BLaER1 treated with 17β-estradiol and CSF1 and Interleukin-3, amounts not matched to agents 10 nM and 100 nM (cell line): ENCODE data around the gene TRAF3IP1.

Source experiments
- H3K27ac ChIP-seq, 11 experiments: shearing (Covaris generic); formaldehyde crosslinking; 2 replicates each; pipeline ENCODE4 v1.8.1; 2022
- H3K27me3 ChIP-seq, 11 experiments: shearing (Covaris generic); formaldehyde crosslinking; 2 replicates each; pipeline ENCODE4 v1.8.1; 2022
- H3K36me3 ChIP-seq, 11 experiments: shearing (Covaris generic); formaldehyde crosslinking; 2 replicates each; pipeline ENCODE4 v1.8.1; 2022
- H3K4me1 ChIP-seq, 10 experiments: shearing (Covaris generic); formaldehyde crosslinking; 2 replicates each; pipeline ENCODE4 v1.8.1; 2022
- H3K4me2 ChIP-seq, 11 experiments: shearing (Covaris generic); formaldehyde crosslinking; 2 replicates each; pipeline ENCODE4 v1.8.1; 2022
- H3K4me3 ChIP-seq, 10 experiments: shearing (Covaris generic); formaldehyde crosslinking; 2 replicates each; pipeline ENCODE4 v1.8.1; 2022
- H3K9ac ChIP-seq, 11 experiments: shearing (Covaris generic); formaldehyde crosslinking; 2 replicates each; pipeline ENCODE4 v1.8.1; 2022
- H3K9me3 ChIP-seq, 11 experiments: shearing (Covaris generic); formaldehyde crosslinking; replicated peaks in 1 of 11; 2 replicates each; pipeline ENCODE4 v1.8.1; 2022
- H4K20me1 ChIP-seq, 11 experiments: shearing (Covaris generic); formaldehyde crosslinking; 2 replicates each; pipeline ENCODE4 v1.8.1; 2022
- Cebpa-rat ChIP-seq, 11 experiments: shearing (Covaris generic); IDR thresholded peaks; 2 replicates each; pipeline ENCODE4 v1.8.1; 2022

Gene TRAF3IP1

GRCh38 chr2:238290091-238290509 lies 30.2 kb upstream of the TRAF3IP1 start:
- peak overlapping the region in 8 of 11 experiments; percentile 83 to 93 (median 90); a peak in 13 of 22 replicates for H3K9ac ChIP-seq
- peaks cover 38 to 59% (median 52%) of the 10 kb centered on the region in 10 experiments for H3K4me1 ChIP-seq
- peak overlapping the region in 6 of 10 experiments; percentile 87 to 97 (median 90); a peak in 6 of 20 replicates for H3K4me3 ChIP-seq
- H3K9me3 ChIP-seq: no peaks in the 10 kb centered on the region
- H3K27ac ChIP-seq: peak overlapping the region in 6 of 11 experiments; percentile 80 to 94 (median 90); a peak in 9 of 22 replicates
- peak overlapping the region; percentile 80 to 96 (median 90); a peak in 21 of 22 replicates for H3K4me2 ChIP-seq
- H4K20me1 ChIP-seq: peaks cover 0 to 33% (median 30%) of the 10 kb centered on the region in 11 experiments; a peak in 19 of 22 replicates
- no peaks in the 10 kb centered on the region; a peak in 1 of 22 replicates for H3K36me3 ChIP-seq
- H3K27me3 ChIP-seq: no peaks in the 10 kb centered on the region
- TF ChIP-seq Cebpa-rat (IDR thresholded peaks at IDR 0.05): no peak

DNA sequence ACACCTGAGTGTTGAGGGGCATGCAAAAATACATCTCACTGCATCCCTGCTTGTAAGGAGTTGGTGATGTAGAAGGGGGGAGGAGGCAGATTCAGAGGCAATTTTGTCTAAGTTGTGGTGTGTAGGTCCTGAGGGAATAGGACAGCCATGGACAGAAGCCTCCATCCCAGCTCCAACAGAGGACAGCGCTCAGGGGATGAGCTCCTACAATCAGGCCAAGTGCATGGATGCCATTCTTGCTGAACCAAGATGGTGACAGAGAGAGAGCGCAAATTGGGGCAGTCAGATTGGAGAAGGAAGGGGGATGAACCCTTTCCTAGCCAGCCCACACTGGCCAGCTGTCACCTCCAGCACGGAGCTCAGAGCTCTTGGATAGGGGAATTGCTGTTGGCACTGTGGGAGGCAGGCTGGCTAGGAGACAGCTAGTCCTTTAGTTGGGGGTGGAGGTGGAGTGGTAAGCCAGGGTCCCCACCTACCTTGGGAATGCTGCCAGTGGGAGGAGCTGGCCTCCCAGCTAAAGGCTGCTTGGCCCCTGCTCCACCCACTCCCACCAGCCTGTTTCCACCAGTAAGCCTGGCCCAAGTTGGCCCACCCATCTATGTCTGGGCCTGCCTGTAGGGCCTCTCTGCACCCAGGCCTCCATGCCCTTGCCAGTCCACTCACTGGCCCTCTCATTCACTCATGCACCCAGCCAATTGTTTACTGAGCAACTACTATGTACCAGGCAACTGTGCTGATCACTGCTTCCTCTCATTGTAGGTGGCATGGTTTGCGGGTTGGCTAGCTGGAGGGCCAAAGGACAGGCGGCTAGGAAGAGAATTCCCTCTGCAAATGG lies 29.4 kb upstream of the TRAF3IP1 start:
- H3K4me3 ChIP-seq: no peak overlapping the region
- H3K9ac ChIP-seq: no peak overlapping the region
- no peaks in the 10 kb centered on the region for H3K9me3 ChIP-seq
- peaks cover 31 to 50% (median 44%) of the 10 kb centered on the region in 10 experiments for H3K4me1 ChIP-seq
- H3K4me2 ChIP-seq: peak overlapping the region in 6 of 11 experiments; percentile 4 to 90 (median 88); a peak in 9 of 22 replicates
- H3K27ac ChIP-seq: no peak overlapping the region
- peaks cover 0 to 25% (median 22%) of the 10 kb centered on the region in 11 experiments; a peak in 19 of 22 replicates for H4K20me1 ChIP-seq
- H3K27me3 ChIP-seq: no peaks in the 10 kb centered on the region
- no peaks in the 10 kb centered on the region; a peak in 1 of 22 replicates for H3K36me3 ChIP-seq
- no peak for TF ChIP-seq Cebpa-rat (IDR thresholded peaks at IDR 0.05)

DNA sequence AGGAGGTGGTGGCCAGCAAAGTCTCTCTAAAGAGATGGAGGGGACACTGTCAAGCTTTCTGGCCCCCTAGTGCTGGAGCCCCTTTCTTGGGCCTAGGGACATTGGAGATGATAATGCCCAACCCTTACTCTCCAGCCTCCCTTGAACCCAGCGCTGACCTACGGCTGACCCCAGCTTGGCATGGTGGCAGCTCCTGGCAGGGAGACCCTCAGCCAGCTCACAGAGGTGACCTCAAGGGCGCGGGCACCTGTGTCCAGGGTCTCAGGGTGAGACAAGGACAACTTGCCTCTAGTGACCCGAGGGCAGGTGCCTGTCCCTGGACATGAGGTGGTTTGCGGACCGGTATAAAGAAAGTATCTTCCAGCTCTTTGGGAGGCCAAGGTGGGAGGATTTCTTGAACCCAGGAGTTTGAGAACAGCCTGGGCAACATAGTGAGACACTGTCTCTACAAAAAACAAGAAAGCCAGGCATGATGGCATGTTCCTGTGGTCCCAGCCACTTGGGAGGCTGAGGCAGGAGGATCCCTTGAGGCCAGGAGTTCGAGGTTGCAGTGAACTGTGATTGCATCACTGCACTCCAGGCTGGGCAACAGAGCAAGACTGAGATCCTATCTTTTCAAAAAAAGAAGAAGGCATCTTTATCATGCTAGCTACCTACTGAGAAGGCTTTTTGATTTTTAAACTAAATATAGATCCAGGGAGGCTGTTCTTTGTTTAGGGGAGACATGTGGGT lies 28.6 kb upstream of the TRAF3IP1 start:
- Histone ChIP-seq H4K20me1 (peaks cover 0 to 17% (median 15%) of the 10 kb centered on the region in 11 experiments; a peak in 19 of 22 replicates), H3K4me2 (peak overlapping the region in 6 of 11 experiments; percentile 2 to 41 (median 12); a peak in 6 of 22 replicates), H3K9ac (no peak overlapping the region), H3K27me3 (no peaks in the 10 kb centered on the region), H3K27ac (no peak overlapping the region), H3K4me1 (peaks cover 23 to 43% (median 36%) of the 10 kb centered on the region in 10 experiments), H3K9me3 (no peaks in the 10 kb centered on the region), H3K36me3 (no peaks in the 10 kb centered on the region), H3K4me3 (no peak overlapping the region)
- peak in 1 of 11 experiments; percentile 55; a peak in 1 of 22 replicates for TF ChIP-seq Cebpa-rat (IDR thresholded peaks at IDR 0.05)

DNA sequence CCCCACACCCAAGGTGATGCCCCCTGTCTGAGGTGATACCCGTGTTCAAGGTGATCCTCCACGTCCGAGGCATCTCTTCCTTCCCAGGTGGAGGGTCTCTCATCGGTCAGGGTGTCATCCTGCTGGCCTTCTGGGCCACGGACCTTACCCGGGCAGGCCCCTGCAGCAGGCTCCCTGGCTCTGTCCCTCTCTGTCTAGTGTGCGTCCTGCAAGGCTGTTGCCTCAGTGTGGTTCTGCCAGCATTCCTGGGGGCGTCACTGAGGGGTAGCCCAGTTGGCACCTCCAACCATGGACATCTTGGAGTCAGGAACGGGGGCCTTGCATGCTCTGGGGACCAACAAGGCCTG lies 26.3 kb upstream of the TRAF3IP1 start:
- peaks cover 11 to 31% (median 23%) of the 10 kb centered on the region in 10 experiments for H3K4me1 ChIP-seq
- no peaks in the 10 kb centered on the region for H3K27me3 ChIP-seq
- H3K9ac ChIP-seq: no peak overlapping the region
- H3K4me3 ChIP-seq: no peak overlapping the region
- no peak for TF ChIP-seq Cebpa-rat (IDR thresholded peaks at IDR 0.05)
- no peak overlapping the region for H3K27ac ChIP-seq
- H4K20me1 ChIP-seq: no peaks in the 10 kb centered on the region; a peak in 1 of 22 replicates
- H3K9me3 ChIP-seq: no peaks in the 10 kb centered on the region
- no peak overlapping the region for H3K4me2 ChIP-seq
- no peaks in the 10 kb centered on the region for H3K36me3 ChIP-seq

DNA sequence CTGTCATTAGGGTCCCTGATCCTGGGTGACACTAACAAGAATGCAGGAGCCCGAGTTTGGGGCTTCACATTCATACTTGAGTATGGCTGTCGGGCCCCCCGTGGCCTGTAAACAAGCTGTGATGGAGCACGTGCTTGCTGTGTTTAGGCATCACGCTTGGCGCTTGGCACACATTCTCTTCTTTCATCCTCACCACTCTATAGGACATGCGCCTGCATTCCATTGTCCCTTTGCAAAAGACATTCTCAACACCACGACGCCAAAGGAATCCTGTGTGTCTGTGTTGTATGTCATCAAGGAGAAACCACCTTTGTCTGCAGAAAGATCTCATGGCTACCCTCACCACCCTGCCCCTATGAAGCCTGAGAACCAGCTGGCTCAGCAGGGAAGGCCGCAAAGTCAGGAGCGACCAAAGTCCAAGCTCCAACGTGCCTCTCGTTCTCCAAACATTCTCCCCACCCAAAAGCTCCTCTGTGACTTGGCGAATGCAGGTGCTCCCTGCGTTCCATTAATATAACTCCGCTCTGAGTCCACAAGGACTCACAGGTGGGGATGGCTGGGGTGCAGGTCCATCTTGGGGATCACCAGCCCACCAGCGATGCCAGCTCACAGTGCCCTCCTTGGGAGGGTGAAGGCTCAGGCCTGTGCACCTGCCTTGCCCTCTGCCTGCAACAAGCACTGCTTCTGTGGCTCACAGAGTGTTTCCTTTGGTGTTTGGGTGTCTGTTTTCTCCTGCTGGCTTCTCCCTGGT lies 25.8 kb upstream of the TRAF3IP1 start:
- H3K4me2 ChIP-seq: no peak overlapping the region
- no peak overlapping the region for H3K4me3 ChIP-seq
- no peak overlapping the region for H3K9ac ChIP-seq
- no peak overlapping the region for H3K27ac ChIP-seq
- no peaks in the 10 kb centered on the region; a peak in 1 of 22 replicates for H4K20me1 ChIP-seq
- H3K9me3 ChIP-seq: no peaks in the 10 kb centered on the region
- no peaks in the 10 kb centered on the region for H3K27me3 ChIP-seq
- no peak for TF ChIP-seq Cebpa-rat (IDR thresholded peaks at IDR 0.05)
- H3K36me3 ChIP-seq: no peaks in the 10 kb centered on the region
- H3K4me1 ChIP-seq: peaks cover 7 to 26% (median 18%) of the 10 kb centered on the region in 10 experiments

DNA sequence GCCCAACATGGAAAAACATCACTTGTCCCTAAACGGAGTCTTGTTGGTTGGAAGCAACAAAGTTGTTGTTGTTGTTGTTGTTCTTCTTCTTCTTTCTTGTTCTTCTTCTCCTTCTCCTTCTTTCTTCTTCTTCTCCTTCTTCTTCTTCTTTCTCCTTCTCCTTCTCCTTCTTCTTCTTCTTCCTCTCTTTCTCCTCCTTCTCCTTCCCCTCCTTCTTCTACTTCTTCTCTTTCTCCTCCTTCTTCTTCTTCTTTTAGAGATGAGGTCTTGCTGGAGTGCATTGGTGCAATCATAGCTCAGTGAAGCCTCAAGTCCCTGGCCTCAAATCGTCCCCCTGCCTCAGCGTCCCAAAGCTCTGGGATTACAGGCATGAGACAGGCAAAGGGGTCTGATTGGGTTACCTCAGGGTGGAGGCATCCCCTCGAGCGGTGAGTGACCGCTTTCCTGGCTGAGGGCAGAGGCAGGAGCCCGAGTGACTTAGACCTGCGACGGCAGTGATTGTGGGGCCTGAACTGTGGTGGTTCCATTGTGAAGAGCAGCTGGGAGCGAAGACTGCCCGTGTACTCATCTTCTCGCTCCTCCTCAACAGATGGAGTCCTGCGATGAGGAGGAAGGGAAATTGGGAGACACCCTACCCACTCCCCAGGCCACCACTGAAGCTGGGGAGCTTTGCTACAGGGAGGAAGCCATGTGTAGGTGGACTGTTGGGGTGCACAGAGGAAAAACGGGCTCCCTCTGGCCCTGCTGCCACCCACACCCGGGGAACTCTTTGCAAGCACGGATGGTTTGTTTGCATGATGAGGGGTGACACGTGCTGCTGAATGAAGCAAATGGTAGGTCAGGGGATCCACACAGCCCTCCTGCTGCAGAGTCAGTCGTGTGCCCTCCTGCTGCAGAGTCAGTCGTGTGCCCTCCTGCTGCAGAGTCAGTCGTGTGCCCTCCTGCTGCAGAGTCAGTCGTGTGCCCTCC lies 24.9 kb upstream of the TRAF3IP1 start:
- Histone ChIP-seq H3K27me3 (no peaks in the 10 kb centered on the region), H3K27ac (no peak overlapping the region), H3K36me3 (no peaks in the 10 kb centered on the region), H3K4me3 (no peak overlapping the region), H4K20me1 (no peaks in the 10 kb centered on the region; a peak in 1 of 22 replicates), H3K4me2 (no peak overlapping the region; a peak in 1 of 22 replicates), H3K9ac (no peak overlapping the region), H3K9me3 (no peaks in the 10 kb centered on the region), H3K4me1 (peaks cover 0 to 18% (median 10%) of the 10 kb centered on the region in 10 experiments; a peak in 12 of 20 replicates)
- TF ChIP-seq Cebpa-rat (IDR thresholded peaks at IDR 0.05): no peak

GRCh38 chr2:238296638-238297457 lies 23.5 kb upstream of the TRAF3IP1 start:
- no peak for TF ChIP-seq Cebpa-rat (IDR thresholded peaks at IDR 0.05)

More at GRCh38 chr2:238296638-238297457, 23.5 kb upstream of the TRAF3IP1 start:
- no peaks in the 10 kb centered on the region for H4K20me1 ChIP-seq
- H3K4me1 ChIP-seq: peaks cover 0 to 6% (median 4%) of the 10 kb centered on the region in 10 experiments; a peak in 5 of 20 replicates
- H3K36me3 ChIP-seq: no peaks in the 10 kb centered on the region
- no peak overlapping the region for H3K4me3 ChIP-seq
- no peak overlapping the region for H3K27ac ChIP-seq
- H3K9ac ChIP-seq: no peak overlapping the region
- H3K4me2 ChIP-seq: no peak overlapping the region
- H3K27me3 ChIP-seq: no peaks in the 10 kb centered on the region
- no peaks in the 10 kb centered on the region for H3K9me3 ChIP-seq
